Suprapubic skin (tissue), 4 donors: Measurements from ENCODE around the gene C1QTNF4.

Experiments used
- CTCF ChIP-seq, 2 donors: fragments of 200-600 bp in 1 of 2; fragments of 450-650 bp in 1 of 2; sonication (generic) in 1 of 2; IDR thresholded peaks; one replicate each; pipeline ENCODE4 v1.5.1; 2016 to 2019; ENCODE audit warnings: antibody characterized with exemption in 2 of 2, mild to moderate bottlenecking in 1 of 2, moderate library complexity in 1 of 2
- EP300 ChIP-seq: sonication (generic); formaldehyde crosslinking; IDR thresholded peaks from one replicate; pipeline ENCODE4 v1.6.1; 2017; ENCODE audit warnings: antibody characterized with exemption
- POLR2A ChIP-seq, 2 donors: fragments of 450-650 bp; IDR thresholded peaks; one replicate each; pipeline ENCODE4 v1.6.1; 2017; ENCODE audit warnings: antibody characterized with exemption in 2 of 2, mild to moderate bottlenecking in 2 of 2, moderate library complexity in 2 of 2
- POLR2AphosphoS5 ChIP-seq, 3 donors: sonication (generic); formaldehyde crosslinking; IDR thresholded peaks; one replicate each; pipeline ENCODE4 v1.6.1; 2017; ENCODE audit warnings: antibody characterized with exemption in 3 of 3

GRCh38 chr11:47545298-47545697 lies 48.9 kb downstream of the C1QTNF4 start:
- TF ChIP-seq CTCF (IDR thresholded peaks at IDR 0.05) = no peak
- no peak for TF ChIP-seq EP300
- TF ChIP-seq POLR2A (IDR thresholded peaks at IDR 0.05) = no peak
- TF ChIP-seq POLR2AphosphoS5 (IDR thresholded peaks at IDR 0.05) = no peak
